GM12878 (cell line): ENCODE data around the gene TLL1.

Source experiments
- CTCF ChIP-seq, 3 experiments: IDR thresholded peaks in 2 of 3; conservative IDR thresholded peaks in 1 of 3; 2 replicates each; pipeline ENCODE4 v1.5.1; 2011; ENCODE audit warnings: low read depth in 3 of 3, low read length in 3 of 3, mild to moderate bottlenecking in 3 of 3, control low read depth in 2 of 3, moderate library complexity in 2 of 3, inconsistent platforms in 1 of 3, mixed read lengths in 1 of 3; ENCODE audit not compliant: control insufficient read depth in 2 of 3, insufficient read depth in 1 of 3; ENCODE audit errors: extremely low read depth in 1 of 3
- FOXK2 ChIP-seq: fragments of 450-650 bp; IDR thresholded peaks from 2 replicates; pipeline ENCODE4 v1.6.1; 2017; ENCODE audit warnings: mild to moderate bottlenecking, moderate library complexity
- RAD21 ChIP-seq: IDR thresholded peaks from 2 replicates; pipeline ENCODE4 v1.6.1; 2011; ENCODE audit warnings: mild to moderate bottlenecking, low read depth, low read length, moderate library complexity; ENCODE audit not compliant: insufficient read depth
- SPI1 ChIP-seq: IDR thresholded peaks from 2 replicates; pipeline ENCODE4 v1.6.1; 2011; ENCODE audit warnings: low read depth, mild to moderate bottlenecking, low read length, moderate library complexity, borderline replicate concordance; ENCODE audit not compliant: insufficient read depth
- TCF12 ChIP-seq: IDR thresholded peaks from 2 replicates; pipeline ENCODE4 v1.6.1; 2011; ENCODE audit warnings: low read depth, mild to moderate bottlenecking, low read length

GRCh38 chr4:166034965-166035364 is 161.9 kb downstream of the TLL1 start:
- TF ChIP-seq RAD21 (no peak), CTCF (IDR thresholded peaks at IDR 0.05 in 2 of 3, conservative IDR thresholded peaks at IDR 0.05 in 1 of 3; ENCODE audit: control insufficient read depth in 2 of 3, extremely low read depth in 1 of 3, insufficient read depth in 1 of 3, low read depth in 3 of 3, low read length in 3 of 3) (no peak), TCF12 (no peak), FOXK2 (no peak), SPI1 (no peak)
